Endodermal cell (in vitro differentiated cells): ENCODE measurements around the gene METAP1. TPM values are rescaled to one million over a fixed set of nuclear protein-coding genes. Genes with fewer than 3 reads are reported as not detected.
"Not testable (repeated sequence)": the region's sequence is repeated elsewhere in the genome, so short reads cannot be mapped to it uniquely, and the experiment has no call there.

ENCODE experiments used
- DNase-seq: peaks from one replicate; pipeline ENCODE4 v3.0.0-alpha.2; 2017
- H3K27ac ChIP-seq: 2 replicates; pipeline ENCODE4 v1.5.1; 2013; ENCODE audit warnings: mild to moderate bottlenecking, low read depth, low read length, moderate library complexity
- H3K27me3 ChIP-seq: 2 replicates; pipeline ENCODE4 v1.6.1; 2013; ENCODE audit warnings: mild to moderate bottlenecking, low read length, moderate library complexity; ENCODE audit not compliant: insufficient read depth, control insufficient read depth, poor library complexity, severe bottlenecking
- H3K36me3 ChIP-seq: 2 replicates; pipeline ENCODE4 v1.7.0; 2013; ENCODE audit warnings: mild to moderate bottlenecking, low read length, moderate library complexity; ENCODE audit not compliant: control insufficient read depth, insufficient read depth
- H3K4me1 ChIP-seq: one replicate; pipeline ENCODE4 v1.7.0; 2013; ENCODE audit warnings: low read length; ENCODE audit not compliant: control insufficient read depth, insufficient read depth
- H3K4me3 ChIP-seq: 2 replicates; pipeline ENCODE4 v1.5.1; 2013; ENCODE audit warnings: mild to moderate bottlenecking, low read length, moderate library complexity
- H3K9ac ChIP-seq: 2 replicates; pipeline ENCODE4 v1.6.1; 2013; ENCODE audit warnings: mild to moderate bottlenecking, low read length, moderate library complexity; ENCODE audit not compliant: poor library complexity, severe bottlenecking; ENCODE audit errors: extremely low read depth
- H3K9me3 ChIP-seq: 2 replicates; pipeline ENCODE4 v1.6.1; 2013; ENCODE audit warnings: mild to moderate bottlenecking, low read length, moderate library complexity; ENCODE audit not compliant: control insufficient read depth
- H3K27ac Mint-ChIP-seq: 2 replicates; pipeline ENCODE4 v1.8.0; 2020; ENCODE audit warnings: mixed read lengths
- H3K27me3 Mint-ChIP-seq: 2 replicates; pipeline ENCODE4 v1.8.0; 2021; ENCODE audit warnings: mild to moderate bottlenecking, mixed read lengths; ENCODE audit not compliant: insufficient read depth
- H3K36me3 Mint-ChIP-seq: 2 replicates; pipeline ENCODE4 v1.8.0; 2020; ENCODE audit warnings: low read depth, mixed read lengths
- H3K4me1 Mint-ChIP-seq: 2 replicates; pipeline ENCODE4 v1.8.0; 2020; ENCODE audit warnings: mixed read lengths
- H3K4me3 Mint-ChIP-seq: 2 replicates; pipeline ENCODE4 v1.8.0; 2020; ENCODE audit warnings: mild to moderate bottlenecking, moderate library complexity, mixed read lengths
- H3K9me3 Mint-ChIP-seq: 2 replicates; pipeline ENCODE4 v1.8.0; 2020; ENCODE audit warnings: mild to moderate bottlenecking, mixed read lengths
- WGBS, 2 experiments: methylation state at CpG; one replicate each; pipeline versions ENCODE4 v1.1.5 to v1.1.7; 2013; ENCODE audit warnings: missing lambda C conversion rate in 2 of 2, mixed read lengths in 1 of 2; ENCODE audit not compliant: insufficient coverage in 1 of 2, insufficient read length in 1 of 2; 5-methylcytosine and 5-hydroxymethylcytosine counted together
- total RNA-seq, 2 donors: library from RNA; stranded (reverse); fragmentation: NEBNext Ultra II Directional in 1 of 2; extraction: Animal tissue kit (Norgen Biotek cat#: 25700) in 1 of 2; gene quantifications; 2 replicates in 1 of 2; 3 replicates in 1 of 2; pipeline ENCODE4 v1.2.1, GENCODE V29; 2021
- TF ChIP-seq, protein P1 (sequence below): fragments of 200-600 bp; sonication (generic); conservative IDR thresholded peaks from 2 replicates; pipeline ENCODE4 v1.5.0; 2021; ENCODE audit warnings: antibody characterized with exemption, mild to moderate bottlenecking

Gene METAP1
- total RNA-seq, 2 donors from 2014 or later, result 51.0 to 53.0 TPM

GRCh38 chr4:99022566-99022965 lies 27.0 kb downstream of the METAP1 start:
- no peaks in the 10 kb centered on the region for H3K27me3 ChIP-seq
- Mint-ChIP-seq H3K4me3 (no peak overlapping the region), H3K27ac (no peak overlapping the region), H3K9me3 (peaks cover 53% of the 10 kb centered on the region), H3K27me3 (no peaks in the 10 kb centered on the region), H3K36me3 (peaks cover 64% of the 10 kb centered on the region), H3K4me1 (peaks cover 8% of the 10 kb centered on the region)
- H3K4me3 ChIP-seq, result peak overlapping the region; percentile 53
- H3K27ac ChIP-seq, result no peak overlapping the region
- TF ChIP-seq, protein P1, sequence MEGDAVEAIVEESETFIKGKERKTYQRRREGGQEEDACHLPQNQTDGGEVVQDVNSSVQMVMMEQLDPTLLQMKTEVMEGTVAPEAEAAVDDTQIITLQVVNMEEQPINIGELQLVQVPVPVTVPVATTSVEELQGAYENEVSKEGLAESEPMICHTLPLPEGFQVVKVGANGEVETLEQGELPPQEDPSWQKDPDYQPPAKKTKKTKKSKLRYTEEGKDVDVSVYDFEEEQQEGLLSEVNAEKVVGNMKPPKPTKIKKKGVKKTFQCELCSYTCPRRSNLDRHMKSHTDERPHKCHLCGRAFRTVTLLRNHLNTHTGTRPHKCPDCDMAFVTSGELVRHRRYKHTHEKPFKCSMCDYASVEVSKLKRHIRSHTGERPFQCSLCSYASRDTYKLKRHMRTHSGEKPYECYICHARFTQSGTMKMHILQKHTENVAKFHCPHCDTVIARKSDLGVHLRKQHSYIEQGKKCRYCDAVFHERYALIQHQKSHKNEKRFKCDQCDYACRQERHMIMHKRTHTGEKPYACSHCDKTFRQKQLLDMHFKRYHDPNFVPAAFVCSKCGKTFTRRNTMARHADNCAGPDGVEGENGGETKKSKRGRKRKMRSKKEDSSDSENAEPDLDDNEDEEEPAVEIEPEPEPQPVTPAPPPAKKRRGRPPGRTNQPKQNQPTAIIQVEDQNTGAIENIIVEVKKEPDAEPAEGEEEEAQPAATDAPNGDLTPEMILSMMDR, result no peak
- no peak for DNase-seq
- H3K9ac ChIP-seq, result no peak overlapping the region
- WGBS, 2 experiments, result 98 to 100% methylated on average over 4 to 9 of the region's 9 CpGs
- no peaks in the 10 kb centered on the region for H3K4me1 ChIP-seq
- peaks cover 31% of the 10 kb centered on the region for H3K36me3 ChIP-seq
- peaks cover 66% of the 10 kb centered on the region for H3K9me3 ChIP-seq

DNA sequence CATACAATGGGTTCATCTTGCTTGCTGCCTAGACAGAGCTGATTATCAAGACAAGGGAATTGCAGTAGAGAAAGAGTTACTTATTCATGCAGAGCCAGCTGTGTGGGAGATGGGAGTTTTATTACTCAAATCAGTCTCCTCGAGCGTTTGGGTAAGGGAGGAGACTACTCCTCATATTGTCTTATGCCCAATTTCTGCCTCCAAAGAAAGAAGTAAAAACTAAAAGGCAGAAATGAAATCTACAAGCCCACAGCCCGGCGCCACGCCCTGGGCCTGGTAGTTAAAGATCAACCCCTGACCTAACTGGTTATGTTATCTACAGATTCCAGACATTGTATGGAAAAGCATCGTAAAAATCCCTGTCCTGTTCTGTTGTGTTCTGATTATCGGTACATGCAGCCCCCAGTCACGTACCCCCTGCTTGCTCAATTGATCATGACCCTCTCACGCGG lies 28.3 kb downstream of the METAP1 start:
- H3K27ac Mint-ChIP-seq, result peak overlapping the region; percentile 36
- not testable (repeated sequence) for H3K4me3 Mint-ChIP-seq
- H3K36me3 Mint-ChIP-seq, result peaks cover 51% of the 10 kb centered on the region

GRCh38 chr4:99024481-99025275 lies 29.2 kb downstream of the METAP1 start:
- H3K4me3 ChIP-seq, result no peak overlapping the region
- TF ChIP-seq, protein P1, result no peak
- H3K4me1 Mint-ChIP-seq, result peaks cover 10% of the 10 kb centered on the region
- peaks cover 36% of the 10 kb centered on the region for H3K36me3 ChIP-seq
- WGBS, 2 experiments, result 89 to 94% methylated on average over 7 of the region's 7 CpGs
- no peak for DNase-seq
- no peaks in the 10 kb centered on the region for H3K4me1 ChIP-seq
- peaks cover 44% of the 10 kb centered on the region for H3K9me3 ChIP-seq
- H3K9ac ChIP-seq, result no peak overlapping the region
- no peak overlapping the region for H3K27ac ChIP-seq
- peak overlapping the region; percentile 36 for H3K27ac Mint-ChIP-seq
- no peak overlapping the region for H3K4me3 Mint-ChIP-seq
- no peaks in the 10 kb centered on the region for H3K27me3 ChIP-seq
- H3K36me3 Mint-ChIP-seq, result peaks cover 46% of the 10 kb centered on the region
- H3K9me3 Mint-ChIP-seq, result peaks cover 44% of the 10 kb centered on the region
- H3K27me3 Mint-ChIP-seq, result no peaks in the 10 kb centered on the region

More for the DNA sequence above, 28.3 kb downstream of the METAP1 start:
- H3K36me3 ChIP-seq, result peaks cover 31% of the 10 kb centered on the region
- 94 to 98% methylated on average over 8 to 10 of the region's 10 CpGs for WGBS, 2 experiments
- not testable (repeated sequence) for H3K27ac ChIP-seq, H3K9ac ChIP-seq, H3K4me3 ChIP-seq, H3K4me1 Mint-ChIP-seq, H3K27me3 ChIP-seq, H3K4me1 ChIP-seq, H3K27me3 Mint-ChIP-seq, DNase-seq
- H3K9me3 ChIP-seq, result peaks cover 53% of the 10 kb centered on the region
- peaks cover 51% of the 10 kb centered on the region for H3K9me3 Mint-ChIP-seq
